Sigmoid colon (tissue), 4 donors: ENCODE results near the gene CLCN3.

Experiments
- EP300 ChIP-seq, 4 donors: sonication (generic); formaldehyde crosslinking; IDR thresholded peaks; one replicate each; pipeline ENCODE4 v1.6.1; 2017; ENCODE audit warnings: antibody characterized with exemption in 4 of 4
- POLR2A ChIP-seq, 2 donors: fragments of 450-650 bp; IDR thresholded peaks; one replicate each; pipeline ENCODE4 v1.6.1; 2016; ENCODE audit warnings: antibody characterized with exemption in 2 of 2, mild to moderate bottlenecking in 2 of 2, moderate library complexity in 2 of 2
- POLR2AphosphoS5 ChIP-seq, 4 donors: sonication (generic); formaldehyde crosslinking; IDR thresholded peaks; one replicate each; pipeline ENCODE4 v1.6.1; 2017; ENCODE audit warnings: antibody characterized with exemption in 4 of 4
- TF ChIP-seq, protein P1 (sequence below), 4 experiments: fragments of 450-650 bp in 3 of 4; fragments of 200-600 bp in 1 of 4; IDR thresholded peaks; one replicate each; pipeline ENCODE4 v1.5.1; 2016 to 2019; ENCODE audit warnings: antibody characterized with exemption in 4 of 4, mild to moderate bottlenecking in 3 of 4, moderate library complexity in 2 of 4

DNA sequence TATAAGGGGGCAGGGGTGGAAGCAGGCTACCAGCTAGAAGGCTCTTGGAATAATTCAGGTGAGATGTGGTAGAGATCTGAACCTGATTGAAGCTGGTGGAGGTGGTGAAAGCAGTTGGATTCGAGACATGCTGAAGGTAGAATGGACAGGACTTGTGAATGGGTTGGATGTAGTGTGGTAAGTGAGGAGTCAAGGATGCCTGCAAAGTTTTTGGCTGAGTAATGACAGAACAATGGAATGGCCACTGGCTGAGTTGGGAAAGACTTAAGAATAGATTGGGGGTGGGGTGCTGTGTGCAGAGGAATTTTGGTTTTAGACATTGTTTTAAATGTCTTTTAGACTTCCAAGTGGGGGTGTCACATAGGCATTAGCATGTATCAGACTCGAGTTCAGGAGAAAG lies 103.9 kb downstream of the CLCN3 start:
- TF ChIP-seq, protein P1, sequence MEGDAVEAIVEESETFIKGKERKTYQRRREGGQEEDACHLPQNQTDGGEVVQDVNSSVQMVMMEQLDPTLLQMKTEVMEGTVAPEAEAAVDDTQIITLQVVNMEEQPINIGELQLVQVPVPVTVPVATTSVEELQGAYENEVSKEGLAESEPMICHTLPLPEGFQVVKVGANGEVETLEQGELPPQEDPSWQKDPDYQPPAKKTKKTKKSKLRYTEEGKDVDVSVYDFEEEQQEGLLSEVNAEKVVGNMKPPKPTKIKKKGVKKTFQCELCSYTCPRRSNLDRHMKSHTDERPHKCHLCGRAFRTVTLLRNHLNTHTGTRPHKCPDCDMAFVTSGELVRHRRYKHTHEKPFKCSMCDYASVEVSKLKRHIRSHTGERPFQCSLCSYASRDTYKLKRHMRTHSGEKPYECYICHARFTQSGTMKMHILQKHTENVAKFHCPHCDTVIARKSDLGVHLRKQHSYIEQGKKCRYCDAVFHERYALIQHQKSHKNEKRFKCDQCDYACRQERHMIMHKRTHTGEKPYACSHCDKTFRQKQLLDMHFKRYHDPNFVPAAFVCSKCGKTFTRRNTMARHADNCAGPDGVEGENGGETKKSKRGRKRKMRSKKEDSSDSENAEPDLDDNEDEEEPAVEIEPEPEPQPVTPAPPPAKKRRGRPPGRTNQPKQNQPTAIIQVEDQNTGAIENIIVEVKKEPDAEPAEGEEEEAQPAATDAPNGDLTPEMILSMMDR (IDR thresholded peaks at IDR 0.05), result no peak
- TF ChIP-seq POLR2A (IDR thresholded peaks at IDR 0.05), result no peak
- TF ChIP-seq EP300 (IDR thresholded peaks at IDR 0.05), result no peak
- TF ChIP-seq POLR2AphosphoS5 (IDR thresholded peaks at IDR 0.05), result no peak
